HCT116 (cell line): ENCODE results near the gene NOL9. TPM values are rescaled to one million over a fixed set of nuclear protein-coding genes. Genes with fewer than 3 reads are reported as not detected.

Experiments
- ATAC-seq: fragments of 200-7000 bp; cut with Tn5 transposase; 2 replicates; pipeline ENCODE4 v1.9.1; 2020; ENCODE audit warnings: mild to moderate bottlenecking, moderate library complexity
- BruUV-seq: library from RNA; stranded (reverse); fragments of 400-500 nt; replicated peaks from 2 replicates; lab custom pipeline; 2021; lab: Mats Ljungman, UMichigan
- CTCF ChIA-PET: fragments of 300-600 bp; sonication (Branson Sonifier 250); formaldehyde crosslinking; loops from one replicate; lab custom pipeline; 2021; ENCODE audit warnings: antibody characterized with exemption; lab: Charles Lee
- POLR2A ChIA-PET: fragments of 300-600, 350-600 bp; sonication (Branson Sonifier 250); formaldehyde crosslinking; loops from one replicate; lab custom pipeline; 2021; ENCODE audit warnings: antibody characterized with exemption; lab: Charles Lee
- RAD21 ChIA-PET, 2 experiments: fragments of 300-600 bp; sonication (Branson Sonifier 250); formaldehyde crosslinking; loops; one replicate each; lab custom pipeline; 2023; ENCODE audit warnings: low total read pairs in 2 of 2; ENCODE audit not compliant: uncharacterized antibody in 2 of 2, unreplicated experiment in 2 of 2, low non-redundant PET in 1 of 2; lab: Charles Lee
- DNase-seq: peaks from one replicate; pipeline ENCODE4 v3.0.0-alpha.2; 2010; ENCODE audit warnings: low read depth, low spot score
- H2AFZ ChIP-seq: fragments of 200-600 bp; shearing (Covaris generic), sonication (generic); 2 replicates; pipeline ENCODE4 v1.6.1; 2017; ENCODE audit warnings: low read depth, mixed run types, mixed read lengths, antibody characterized with exemption, low read length; ENCODE audit not compliant: poor library complexity, severe bottlenecking
- H3K27ac ChIP-seq: 2 replicates; pipeline ENCODE4 v1.5.1; 2012; ENCODE audit warnings: low read depth, low read length
- H3K27me3 ChIP-seq: fragments of 200-600 bp; sonication (generic); 2 replicates; pipeline ENCODE4 v1.6.1; 2016; ENCODE audit warnings: mixed run types, low read length, mixed read lengths; ENCODE audit not compliant: insufficient read depth
- H3K36me3 ChIP-seq, 2 experiments: fragments of 200-500 bp in 1 of 2; fragments of 200-600 bp in 1 of 2; sonication (Bioruptor generic) in 1 of 2; sonication (generic) in 1 of 2; 2 replicates each; pipeline versions ENCODE4 v1.5.1 to v1.6.1; 2014 to 2016; ENCODE audit warnings: low read length in 2 of 2, inconsistent platforms in 1 of 2, mixed read lengths in 1 of 2, mixed run types in 1 of 2; ENCODE audit not compliant: insufficient read depth in 2 of 2, control insufficient read depth in 1 of 2
- H3K4me1 ChIP-seq, 2 experiments: fragments of 200-600 bp in 1 of 2; sonication (generic) in 1 of 2; 2 replicates each; pipeline versions ENCODE4 v1.5.1 to v1.6.1; 2012 to 2017; ENCODE audit warnings: low read length in 2 of 2, inconsistent platforms in 1 of 2, mild to moderate bottlenecking in 1 of 2, mixed read lengths in 1 of 2, mixed run types in 1 of 2, moderate library complexity in 1 of 2; ENCODE audit not compliant: insufficient read depth in 2 of 2, control insufficient read depth in 1 of 2
- H3K4me2 ChIP-seq: fragments of 200-600 bp; sonication (generic); 2 replicates; pipeline ENCODE4 v1.6.1; 2017; ENCODE audit warnings: mixed run types, low read length, mixed read lengths
- H3K4me3 ChIP-seq, 2 experiments: fragments of 200-600 bp in 1 of 2; sonication (generic) in 1 of 2; replicated peaks in 1 of 2; 2 replicates each; pipeline ENCODE4 v1.5.1; 2011 to 2016; ENCODE audit warnings: low read length in 2 of 2, control low read depth in 1 of 2, low read depth in 1 of 2, mild to moderate bottlenecking in 1 of 2, mixed read lengths in 1 of 2, mixed run types in 1 of 2
- H3K79me2 ChIP-seq: fragments of 200-600 bp; sonication (generic); 2 replicates; pipeline ENCODE4 v1.6.1; 2017; ENCODE audit warnings: mild to moderate bottlenecking, mixed run types, low read length, moderate library complexity, mixed read lengths; ENCODE audit not compliant: insufficient read depth
- H3K9ac ChIP-seq: fragments of 200-600 bp; sonication (generic); 2 replicates; pipeline ENCODE4 v1.6.1; 2016; ENCODE audit warnings: low read length, mixed read lengths
- H3K9me2 ChIP-seq: fragments of 200-600 bp; sonication (generic), shearing (Covaris generic); 2 replicates; pipeline ENCODE4 v1.6.1; 2017; ENCODE audit warnings: mixed run types, mild to moderate bottlenecking, moderate library complexity; ENCODE audit not compliant: insufficient read depth
- H3K9me3 ChIP-seq, 2 experiments: fragments of 200-500 bp in 1 of 2; fragments of 200-600 bp in 1 of 2; sonication (Bioruptor generic) in 1 of 2; sonication (generic) in 1 of 2; 2 replicates each; pipeline ENCODE4 v1.6.1; 2014 to 2017; ENCODE audit warnings: low read length in 2 of 2, mixed read lengths in 2 of 2, inconsistent platforms in 1 of 2, low read depth in 1 of 2, mild to moderate bottlenecking in 1 of 2, mixed run types in 1 of 2, moderate library complexity in 1 of 2; ENCODE audit not compliant: control insufficient read depth in 1 of 2, insufficient read depth in 1 of 2
- H4K20me1 ChIP-seq: fragments of 200-600 bp; sonication (generic), shearing (Covaris generic); 2 replicates; pipeline ENCODE4 v1.6.1; 2017; ENCODE audit warnings: mixed run types, mild to moderate bottlenecking, moderate library complexity; ENCODE audit not compliant: insufficient read depth
- CBX3 ChIP-seq: IDR thresholded peaks from 2 replicates; pipeline ENCODE4 v1.6.1; 2012; ENCODE audit warnings: low read depth
- CEBPB ChIP-seq: IDR thresholded peaks from 2 replicates; pipeline ENCODE4 v1.6.1; 2012; ENCODE audit warnings: low read depth
- CTCF ChIP-seq, 3 experiments: fragments of 200-600 bp in 1 of 3; sonication (generic) in 1 of 3; IDR thresholded peaks in 2 of 3; conservative IDR thresholded peaks in 1 of 3; 2 replicates each; pipeline ENCODE4 v1.5.1; 2012 to 2017; ENCODE audit warnings: low read depth in 2 of 3, low read length in 2 of 3, antibody characterized with exemption in 1 of 3, borderline replicate concordance in 1 of 3, control low read depth in 1 of 3, mild to moderate bottlenecking in 1 of 3, mixed read lengths in 1 of 3, mixed run types in 1 of 3, moderate library complexity in 1 of 3; ENCODE audit not compliant: insufficient read depth in 1 of 3
- EZH2 ChIP-seq: fragments of 200-600 bp; sonication (generic); IDR thresholded peaks from 2 replicates; pipeline ENCODE4 v1.6.1; 2017; ENCODE audit warnings: antibody characterized with exemption, mixed run types
- JUND ChIP-seq: IDR thresholded peaks from 2 replicates; pipeline ENCODE4 v1.6.1; 2012
- POLR2A ChIP-seq: IDR thresholded peaks from 2 replicates; pipeline ENCODE4 v1.7.0; 2011; ENCODE audit warnings: borderline replicate concordance; ENCODE audit not compliant: insufficient read depth, insufficient read length; ENCODE audit errors: extremely low read depth
- POLR2AphosphoS5 ChIP-seq: IDR thresholded peaks from 2 replicates; pipeline ENCODE4 v1.6.1; 2011; ENCODE audit warnings: mild to moderate bottlenecking, low read depth, low read length, moderate library complexity
- RAD21 ChIP-seq: IDR thresholded peaks from 2 replicates; pipeline ENCODE4 v1.6.1; 2012; ENCODE audit warnings: low read depth, mild to moderate bottlenecking
- YY1 ChIP-seq: IDR thresholded peaks from 2 replicates; pipeline ENCODE4 v1.6.1; 2011; ENCODE audit warnings: low read length, low read depth, moderate library complexity, mild to moderate bottlenecking; ENCODE audit not compliant: insufficient replicate concordance; ENCODE audit errors: extremely low read depth
- ZBTB33 ChIP-seq: IDR thresholded peaks from 2 replicates; pipeline ENCODE4 v1.6.1; 2011; ENCODE audit warnings: mild to moderate bottlenecking, low read length, moderate library complexity; ENCODE audit not compliant: insufficient replicate concordance; ENCODE audit errors: extremely low read depth
- intact Hi-C: fragments of 100-400 bp; cut with micrococcal nuclease; formaldehyde crosslinking; loops from 2 replicates; pipeline ENCODE4 v1.10.0; 2022
- total RNA-seq: library from RNA; stranded (reverse); gene quantifications from one replicate; pipeline ENCODE4 v1.2.1, GENCODE V29; 2021; ENCODE audit not compliant: unreplicated experiment

The NOL9 gene
- total RNA-seq, 1 experiment from 2014 or later: 46.4 TPM

- DNase-seq (no peak), ATAC-seq (no peak)
- ChIA-PET POLR2A (no interaction called here), CTCF (no interaction called here), RAD21 (no interaction called here)
- no peaks in the 10 kb centered on the region for H3K27me3 ChIP-seq
- H3K4me1 ChIP-seq: no peaks in the 10 kb centered on the region
- no peak overlapping the region for H2AFZ ChIP-seq
- H3K9me3 ChIP-seq: no peaks in the 10 kb centered on the region
- peaks cover 18 to 50% of the 10 kb centered on the region in 2 experiments; a peak in 3 of 4 replicates for H3K36me3 ChIP-seq
- H3K4me2 ChIP-seq: no peak overlapping the region
- no peak overlapping the region for H3K27ac ChIP-seq
- BruUV-seq: no TSS peak
- H4K20me1 ChIP-seq: peaks cover 3% of the 10 kb centered on the region; the same call in 1 of the 2 replicates
- TF ChIP-seq ZBTB33 (no peak), POLR2AphosphoS5 (no peak), CTCF (IDR thresholded peaks at IDR 0.05 in 2 of 3, conservative IDR thresholded peaks at IDR 0.05 in 1 of 3; ENCODE audit: borderline replicate concordance in 1 of 3, insufficient read depth in 1 of 3, low read depth in 2 of 3, low read length in 2 of 3) (no peak), POLR2A (no peak), EZH2 (no peak), YY1 (no peak), CEBPB (no peak), CBX3 (no peak), JUND (no peak), RAD21 (no peak)
- H3K79me2 ChIP-seq: peaks cover 47% of the 10 kb centered on the region
- intact Hi-C loops: no loop called here
- no peak overlapping the region for H3K4me3 ChIP-seq
- no peaks in the 10 kb centered on the region for H3K9me2 ChIP-seq
- H3K9ac ChIP-seq: no peak overlapping the region
Observed at GRCh38 chr1:6535214-6535613, 19.1 kb downstream of the NOL9 start.
